ENCODE measurements around the gene KRTAP5-2.
"Not testable (repeated sequence)": the region's sequence is repeated elsewhere in the genome, so short reads cannot be mapped to it uniquely, and the experiment has no call there.

The KRTAP5-2 gene

GRCh38 chr11:1622086-1622485, 24.0 kb upstream of the KRTAP5-2 start, which contains the start of gene KRTAP5-4:
TSS of gene KRTAP5-4 (minus strand) at chr11:1622138. CDS start at chr11:1622093, 45 bp downstream.
- Histone ChIP-seq H3K36me3 (ENCODE audit: control insufficient read depth, insufficient read depth, low read length) (no peaks in the 10 kb centered on the region), H3K27me3 (ENCODE audit: control insufficient read depth, insufficient read depth, low read length) (no peaks in the 10 kb centered on the region), H3K9ac (ENCODE audit: low read depth, low read length) (no peak within 1 kb of the TSS), H3K4me3 (ENCODE audit: low read depth, low read length) (no peak within 1 kb of the TSS), H3K4me1 (ENCODE audit: control insufficient read depth, insufficient read depth, low read length) (no peaks in the 10 kb centered on the region), H3K9me3 (ENCODE audit: control insufficient read depth, insufficient read depth, low read length) (no peaks in the 10 kb centered on the region)

- Histone ChIP-seq H3K27me3 (ENCODE audit: control insufficient read depth, insufficient read depth, low read length) (peaks cover 7% of the 10 kb centered on the region), H3K36me3 (ENCODE audit: control insufficient read depth, insufficient read depth, low read length) (no peaks in the 10 kb centered on the region), H3K9me3 (ENCODE audit: control insufficient read depth, insufficient read depth, low read length) (no peaks in the 10 kb centered on the region), H3K9ac (ENCODE audit: low read depth, low read length) (no peak overlapping the region), H3K4me3 (ENCODE audit: low read depth, low read length) (no peak overlapping the region), H3K4me1 (ENCODE audit: control insufficient read depth, insufficient read depth, low read length) (no peaks in the 10 kb centered on the region)
These were observed 21.4 kb upstream of the KRTAP5-2 start for GRCh38 chr11:1619449-1619848.

- Histone ChIP-seq H3K4me3 (ENCODE audit: low read depth, low read length) (no peak overlapping the region), H3K9me3 (ENCODE audit: control insufficient read depth, insufficient read depth, low read length) (no peaks in the 10 kb centered on the region), H3K36me3 (ENCODE audit: control insufficient read depth, insufficient read depth, low read length) (no peaks in the 10 kb centered on the region), H3K9ac (ENCODE audit: low read depth, low read length) (no peak overlapping the region), H3K27me3 (ENCODE audit: control insufficient read depth, insufficient read depth, low read length) (peaks cover 7% of the 10 kb centered on the region), H3K4me1 (ENCODE audit: control insufficient read depth, insufficient read depth, low read length) (no peaks in the 10 kb centered on the region)
These were observed 20.1 kb upstream of the KRTAP5-2 start for GRCh38 chr11:1618231-1618630.

- no peak within 1 kb of the TSS for H3K9ac ChIP-seq (ENCODE audit: low read depth, low read length)
- no peaks in the 10 kb centered on the region for H3K9me3 ChIP-seq (ENCODE audit: control insufficient read depth, insufficient read depth, low read length)
- H3K4me1 ChIP-seq (ENCODE audit: control insufficient read depth, insufficient read depth, low read length) = peaks cover 2% of the 10 kb centered on the region
- no peak within 1 kb of the TSS for H3K4me3 ChIP-seq (ENCODE audit: low read depth, low read length)
- H3K27me3 ChIP-seq (ENCODE audit: control insufficient read depth, insufficient read depth, low read length) = peaks cover 7% of the 10 kb centered on the region
- no peaks in the 10 kb centered on the region for H3K36me3 ChIP-seq (ENCODE audit: control insufficient read depth, insufficient read depth, low read length)
These were observed 10.3 kb upstream of the KRTAP5-2 start, which contains the start of gene KRTAP5-3 for GRCh38 chr11:1608363-1608762. TSS of gene KRTAP5-3 (minus strand) at chr11:1608463. CDS start at chr11:1608385, 78 bp downstream.

GRCh38 chr11:1607901-1608300, 9.8 kb upstream of the KRTAP5-2 start:
- H3K4me1 ChIP-seq (ENCODE audit: control insufficient read depth, insufficient read depth, low read length); H3K9me3 ChIP-seq (ENCODE audit: control insufficient read depth, insufficient read depth, low read length); H3K4me3 ChIP-seq (ENCODE audit: low read depth, low read length); H3K9ac ChIP-seq (ENCODE audit: low read depth, low read length); H3K27me3 ChIP-seq (ENCODE audit: control insufficient read depth, insufficient read depth, low read length); H3K36me3 ChIP-seq (ENCODE audit: control insufficient read depth, insufficient read depth, low read length): not testable (repeated sequence)

GRCh38 chr11:1607156-1607845, 9.2 kb upstream of the KRTAP5-2 start:
- not testable (repeated sequence) for H3K4me1 ChIP-seq (ENCODE audit: control insufficient read depth, insufficient read depth, low read length); H3K4me3 ChIP-seq (ENCODE audit: low read depth, low read length); H3K27me3 ChIP-seq (ENCODE audit: control insufficient read depth, insufficient read depth, low read length); H3K36me3 ChIP-seq (ENCODE audit: control insufficient read depth, insufficient read depth, low read length); H3K9ac ChIP-seq (ENCODE audit: low read depth, low read length); H3K9me3 ChIP-seq (ENCODE audit: control insufficient read depth, insufficient read depth, low read length)

GRCh38 chr11:1605923-1606322, 7.8 kb upstream of the KRTAP5-2 start:
- H3K4me3 ChIP-seq (ENCODE audit: low read depth, low read length); H3K9ac ChIP-seq (ENCODE audit: low read depth, low read length); H3K36me3 ChIP-seq (ENCODE audit: control insufficient read depth, insufficient read depth, low read length); H3K27me3 ChIP-seq (ENCODE audit: control insufficient read depth, insufficient read depth, low read length); H3K9me3 ChIP-seq (ENCODE audit: control insufficient read depth, insufficient read depth, low read length); H3K4me1 ChIP-seq (ENCODE audit: control insufficient read depth, insufficient read depth, low read length): not testable (repeated sequence)

GRCh38 chr11:1604711-1605110, 6.6 kb upstream of the KRTAP5-2 start:
- Histone ChIP-seq H3K4me1 (ENCODE audit: control insufficient read depth, insufficient read depth, low read length) (peaks cover 6% of the 10 kb centered on the region), H3K27me3 (ENCODE audit: control insufficient read depth, insufficient read depth, low read length) (peaks cover 7% of the 10 kb centered on the region)

GRCh38 chr11:1604181-1604580, 6.1 kb upstream of the KRTAP5-2 start:
- peaks cover 6% of the 10 kb centered on the region for H3K4me1 ChIP-seq (ENCODE audit: control insufficient read depth, insufficient read depth, low read length)
- no peak overlapping the region for H3K4me3 ChIP-seq (ENCODE audit: low read depth, low read length)
- H3K36me3 ChIP-seq (ENCODE audit: control insufficient read depth, insufficient read depth, low read length) = no peaks in the 10 kb centered on the region
- H3K27me3 ChIP-seq (ENCODE audit: control insufficient read depth, insufficient read depth, low read length) = peaks cover 7% of the 10 kb centered on the region
- H3K9ac ChIP-seq (ENCODE audit: low read depth, low read length) = no peak overlapping the region
- no peaks in the 10 kb centered on the region for H3K9me3 ChIP-seq (ENCODE audit: control insufficient read depth, insufficient read depth, low read length)

More at GRCh38 chr11:1604711-1605110, 6.6 kb upstream of the KRTAP5-2 start:
- Histone ChIP-seq H3K9me3 (ENCODE audit: control insufficient read depth, insufficient read depth, low read length) (no peaks in the 10 kb centered on the region), H3K4me3 (ENCODE audit: low read depth, low read length) (no peak overlapping the region), H3K9ac (ENCODE audit: low read depth, low read length) (no peak overlapping the region), H3K36me3 (ENCODE audit: control insufficient read depth, insufficient read depth, low read length) (no peaks in the 10 kb centered on the region)

GRCh38 chr11:1603629-1604028, 5.5 kb upstream of the KRTAP5-2 start:
- no peaks in the 10 kb centered on the region for H3K9me3 ChIP-seq (ENCODE audit: control insufficient read depth, insufficient read depth, low read length)
- H3K9ac ChIP-seq (ENCODE audit: low read depth, low read length) = no peak overlapping the region
- no peaks in the 10 kb centered on the region for H3K36me3 ChIP-seq (ENCODE audit: control insufficient read depth, insufficient read depth, low read length)
- peaks cover 7% of the 10 kb centered on the region for H3K27me3 ChIP-seq (ENCODE audit: control insufficient read depth, insufficient read depth, low read length)
- H3K4me1 ChIP-seq (ENCODE audit: control insufficient read depth, insufficient read depth, low read length) = peaks cover 6% of the 10 kb centered on the region
- H3K4me3 ChIP-seq (ENCODE audit: low read depth, low read length) = no peak overlapping the region

- not testable (repeated sequence) for H3K9me3 ChIP-seq (ENCODE audit: control insufficient read depth, insufficient read depth, low read length); H3K4me3 ChIP-seq (ENCODE audit: low read depth, low read length); H3K9ac ChIP-seq (ENCODE audit: low read depth, low read length); H3K36me3 ChIP-seq (ENCODE audit: control insufficient read depth, insufficient read depth, low read length); H3K4me1 ChIP-seq (ENCODE audit: control insufficient read depth, insufficient read depth, low read length); H3K27me3 ChIP-seq (ENCODE audit: control insufficient read depth, insufficient read depth, low read length)
These were observed 3.6 kb upstream of the KRTAP5-2 start for GRCh38 chr11:1601663-1602062.

- Histone ChIP-seq H3K4me1 (ENCODE audit: control insufficient read depth, insufficient read depth, low read length) (peaks cover 16% of the 10 kb centered on the region), H3K4me3 (ENCODE audit: low read depth, low read length) (no peak overlapping the region), H3K27me3 (ENCODE audit: control insufficient read depth, insufficient read depth, low read length) (peaks cover 4% of the 10 kb centered on the region), H3K9ac (ENCODE audit: low read depth, low read length) (no peak overlapping the region), H3K36me3 (ENCODE audit: control insufficient read depth, insufficient read depth, low read length) (no peaks in the 10 kb centered on the region), H3K9me3 (ENCODE audit: control insufficient read depth, insufficient read depth, low read length) (no peaks in the 10 kb centered on the region)
These were observed 2.5 kb upstream of the KRTAP5-2 start for GRCh38 chr11:1600626-1601025.
